ENCODE results near the gene CALCB.

GRCh38 chr11:15028379-15028778, 45.0 kb upstream of the CALCB start:
- TF ChIP-seq CTCF (IDR thresholded peaks at IDR 0.05) = no peak
- no peak for TF ChIP-seq POLR2A (IDR thresholded peaks at IDR 0.05)

All from vagina (tissue), 2 donors.